ENCODE results near the gene IL4.
"Not testable (repeated sequence)": the region's sequence is repeated elsewhere in the genome, so short reads cannot be mapped to it uniquely, and the experiment has no call there.

The IL4 gene

GRCh38 chr5:132673939-132674630 is at the start of gene IL4:
Gene IL4, plus strand, starts transcription at chr5:132673989. Its CDS starts 62 bp downstream, at chr5:132674051.
- DNase-seq, result no peak

- no peak for DNase-seq
Measured at GRCh38 chr5:132627470-132627869, 46.3 kb upstream of the IL4 start.

- no peak for DNase-seq
Measured at GRCh38 chr5:132628814-132629213, 45.0 kb upstream of the IL4 start.

- DNase-seq, result no peak
Measured at GRCh38 chr5:132629230-132629944, 44.4 kb upstream of the IL4 start.

GRCh38 chr5:132633587-132633986 is 40.2 kb upstream of the IL4 start:
- DNase-seq, result not testable (repeated sequence)

- DNase-seq, result no peak
Measured at GRCh38 chr5:132635873-132636272, 37.9 kb upstream of the IL4 start.

- no peak for DNase-seq
Measured at GRCh38 chr5:132637241-132637640, 36.5 kb upstream of the IL4 start.

GRCh38 chr5:132639706-132640130 is 34.1 kb upstream of the IL4 start:
- no peak for DNase-seq

- DNase-seq, result no peak
Measured at GRCh38 chr5:132640613-132641012, 33.2 kb upstream of the IL4 start.

GRCh38 chr5:132641241-132641723 is 32.5 kb upstream of the IL4 start:
- no peak for DNase-seq

GRCh38 chr5:132641841-132642240 is 31.9 kb upstream of the IL4 start:
- DNase-seq, result no peak

GRCh38 chr5:132644177-132644576 is 29.6 kb upstream of the IL4 start:
- DNase-seq, result no peak

GRCh38 chr5:132646583-132647266 is 27.1 kb upstream of the IL4 start:
- no peak for DNase-seq

GRCh38 chr5:132647473-132647872 is 26.3 kb upstream of the IL4 start:
- DNase-seq, result no peak

GRCh38 chr5:132648355-132648754 is 25.4 kb upstream of the IL4 start:
- no peak for DNase-seq

GRCh38 chr5:132651838-132652469 is 21.8 kb upstream of the IL4 start:
- DNase-seq, result no peak

- DNase-seq, result no peak
Measured at GRCh38 chr5:132653716-132654115, 20.1 kb upstream of the IL4 start.

- peak; percentile 32 to 42 for DNase-seq
Measured at GRCh38 chr5:132655821-132656773, 17.7 kb upstream of the IL4 start.

- no peak for DNase-seq
Measured at GRCh38 chr5:132656774-132657355, 16.9 kb upstream of the IL4 start.

- DNase-seq, result no peak
Measured at GRCh38 chr5:132657676-132658380, 16.0 kb upstream of the IL4 start, which contains the start of gene IL13. Gene IL13, plus strand, starts transcription at chr5:132658173. Its CDS starts 14 bp downstream, at chr5:132658187.

All from activated CD4-positive, alpha-beta T cell treated with anti-CD3 and anti-CD28 coated beads, Interleukin-2, amount 50 U/mL, for 4 hours (primary cell).